DOHH2 (cell line): ENCODE data around the gene YIF1A.

Experiments
- EZH2phosphoT487 ChIP-seq: fragments of 200-600 bp; sonication (generic); IDR thresholded peaks from 2 replicates; pipeline ENCODE4 v1.6.1; 2017; ENCODE audit warnings: borderline replicate concordance, mild to moderate bottlenecking, antibody characterized with exemption, low read length, moderate library complexity, mixed read lengths
- TF ChIP-seq, protein P1 (sequence below): fragments of 200-600 bp; sonication (generic); IDR thresholded peaks from one replicate; pipeline ENCODE4 v1.5.1; 2014; ENCODE audit warnings: antibody characterized with exemption, mild to moderate bottlenecking, low read depth, low read length; ENCODE audit not compliant: poor library complexity, severe bottlenecking

DNA sequence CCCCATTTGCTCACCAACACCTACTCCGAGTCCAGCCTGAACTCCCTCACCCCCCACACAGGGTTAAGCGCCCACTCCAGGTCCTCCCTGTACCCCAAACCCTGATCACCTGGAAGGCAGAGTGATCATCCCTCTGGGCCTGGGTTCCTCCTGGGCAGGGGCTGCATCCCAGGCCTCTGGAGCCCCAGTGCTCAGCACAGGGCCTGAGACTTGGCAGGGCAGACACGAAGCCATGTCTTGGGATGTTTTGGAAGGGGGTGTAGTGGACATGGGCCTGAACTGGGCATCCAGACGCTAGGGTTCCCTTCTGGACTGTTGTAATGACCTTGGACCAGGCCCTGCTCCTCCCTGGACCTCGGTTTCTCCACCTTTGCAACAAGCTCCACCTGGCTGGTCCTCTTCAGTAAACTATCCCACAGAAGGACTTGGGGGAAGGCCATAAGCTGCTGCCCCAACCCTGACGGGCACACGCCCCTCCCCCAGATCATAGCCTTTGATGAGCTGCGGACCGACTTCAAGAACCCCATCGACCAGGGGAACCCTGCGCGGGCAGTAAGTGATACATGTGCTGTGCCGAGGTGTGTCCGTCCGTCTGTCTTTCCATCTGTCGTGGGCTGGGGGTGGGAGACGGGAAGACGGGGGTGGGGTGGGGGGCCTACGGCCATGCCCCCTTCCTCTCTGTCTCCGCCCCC, 7.0 kb downstream of the YIF1A start:
- TF ChIP-seq EZH2phosphoT487, result no peak
- TF ChIP-seq, protein P1, sequence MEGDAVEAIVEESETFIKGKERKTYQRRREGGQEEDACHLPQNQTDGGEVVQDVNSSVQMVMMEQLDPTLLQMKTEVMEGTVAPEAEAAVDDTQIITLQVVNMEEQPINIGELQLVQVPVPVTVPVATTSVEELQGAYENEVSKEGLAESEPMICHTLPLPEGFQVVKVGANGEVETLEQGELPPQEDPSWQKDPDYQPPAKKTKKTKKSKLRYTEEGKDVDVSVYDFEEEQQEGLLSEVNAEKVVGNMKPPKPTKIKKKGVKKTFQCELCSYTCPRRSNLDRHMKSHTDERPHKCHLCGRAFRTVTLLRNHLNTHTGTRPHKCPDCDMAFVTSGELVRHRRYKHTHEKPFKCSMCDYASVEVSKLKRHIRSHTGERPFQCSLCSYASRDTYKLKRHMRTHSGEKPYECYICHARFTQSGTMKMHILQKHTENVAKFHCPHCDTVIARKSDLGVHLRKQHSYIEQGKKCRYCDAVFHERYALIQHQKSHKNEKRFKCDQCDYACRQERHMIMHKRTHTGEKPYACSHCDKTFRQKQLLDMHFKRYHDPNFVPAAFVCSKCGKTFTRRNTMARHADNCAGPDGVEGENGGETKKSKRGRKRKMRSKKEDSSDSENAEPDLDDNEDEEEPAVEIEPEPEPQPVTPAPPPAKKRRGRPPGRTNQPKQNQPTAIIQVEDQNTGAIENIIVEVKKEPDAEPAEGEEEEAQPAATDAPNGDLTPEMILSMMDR, result no peak
